HL-60 (cell line): Measurements from ENCODE around the gene FIBP.

Experiments used
- DNase-seq, 2 experiments: peaks; one replicate each; pipeline ENCODE4 v3.0.0-alpha.2; 2010 to 2020; ENCODE audit warnings: low read depth in 1 of 2, low spot score in 1 of 2
- H3K27ac ChIP-seq: fragments of 250-450 bp; sonication (Bioruptor Pico); replicated peaks from 2 replicates; pipeline ENCODE4 v1.5.1; 2020; ENCODE audit warnings: mild to moderate bottlenecking, moderate library complexity
- H3K27me3 ChIP-seq: fragments of 250-450 bp; sonication (Bioruptor Pico); 2 replicates; pipeline ENCODE4 v1.5.1; 2021; ENCODE audit warnings: mild to moderate bottlenecking, moderate library complexity; ENCODE audit not compliant: insufficient read depth, poor library complexity, severe bottlenecking
- H3K4me3 ChIP-seq: replicated peaks from 2 replicates; pipeline ENCODE4 v1.5.1; 2011; ENCODE audit warnings: mild to moderate bottlenecking, control low read depth, low read length; ENCODE audit not compliant: insufficient read depth
- GABPA ChIP-seq: IDR thresholded peaks from 2 replicates; pipeline ENCODE4 v1.6.1; 2012; ENCODE audit warnings: low read depth
- POLR2AphosphoS5 ChIP-seq: IDR thresholded peaks from 2 replicates; pipeline ENCODE4 v1.6.1; 2012; ENCODE audit warnings: low read depth
- SPI1 ChIP-seq: IDR thresholded peaks from 2 replicates; pipeline ENCODE4 v1.6.1; 2012; ENCODE audit warnings: low read depth, mild to moderate bottlenecking, borderline replicate concordance
- TF ChIP-seq, protein P1 (sequence below): IDR thresholded peaks from one replicate; pipeline ENCODE4 v1.5.1; 2011; ENCODE audit warnings: low read length, control low read depth, inconsistent platforms; ENCODE audit not compliant: insufficient read depth
- TF ChIP-seq, protein P2 (sequence below): IDR thresholded peaks from 2 replicates; pipeline ENCODE4 v1.6.1; 2012; ENCODE audit warnings: low read depth; ENCODE audit not compliant: insufficient replicate concordance

Gene FIBP

DNA sequence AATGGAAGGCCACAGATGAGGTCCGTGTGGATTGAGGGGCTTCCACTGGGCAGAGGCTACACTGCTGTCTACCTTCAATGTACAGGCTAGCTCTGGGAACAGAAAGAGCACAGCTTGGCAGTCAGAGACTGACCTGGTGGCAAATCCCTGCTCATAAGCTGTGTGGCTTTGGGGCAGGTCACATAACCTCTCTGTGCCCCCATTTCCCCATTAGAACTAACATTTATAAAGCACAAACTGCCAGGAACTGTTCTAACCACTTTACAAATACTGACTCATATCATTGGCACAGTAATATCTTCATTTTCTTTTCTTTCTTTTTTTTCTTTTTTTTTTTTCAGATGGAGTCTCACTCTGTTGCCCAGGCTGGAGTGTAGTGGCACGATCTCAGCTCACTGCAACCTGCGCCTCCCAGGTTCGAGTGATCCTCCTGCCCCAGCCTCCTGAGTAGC lies 8.8 kb upstream of the FIBP start:
- DNase-seq: no peak
- H3K27ac ChIP-seq: no peak overlapping the region
- H3K4me3 ChIP-seq: no peak overlapping the region
- TF ChIP-seq SPI1 (no peak), GABPA (no peak), POLR2AphosphoS5 (no peak)
- TF ChIP-seq, protein P1, sequence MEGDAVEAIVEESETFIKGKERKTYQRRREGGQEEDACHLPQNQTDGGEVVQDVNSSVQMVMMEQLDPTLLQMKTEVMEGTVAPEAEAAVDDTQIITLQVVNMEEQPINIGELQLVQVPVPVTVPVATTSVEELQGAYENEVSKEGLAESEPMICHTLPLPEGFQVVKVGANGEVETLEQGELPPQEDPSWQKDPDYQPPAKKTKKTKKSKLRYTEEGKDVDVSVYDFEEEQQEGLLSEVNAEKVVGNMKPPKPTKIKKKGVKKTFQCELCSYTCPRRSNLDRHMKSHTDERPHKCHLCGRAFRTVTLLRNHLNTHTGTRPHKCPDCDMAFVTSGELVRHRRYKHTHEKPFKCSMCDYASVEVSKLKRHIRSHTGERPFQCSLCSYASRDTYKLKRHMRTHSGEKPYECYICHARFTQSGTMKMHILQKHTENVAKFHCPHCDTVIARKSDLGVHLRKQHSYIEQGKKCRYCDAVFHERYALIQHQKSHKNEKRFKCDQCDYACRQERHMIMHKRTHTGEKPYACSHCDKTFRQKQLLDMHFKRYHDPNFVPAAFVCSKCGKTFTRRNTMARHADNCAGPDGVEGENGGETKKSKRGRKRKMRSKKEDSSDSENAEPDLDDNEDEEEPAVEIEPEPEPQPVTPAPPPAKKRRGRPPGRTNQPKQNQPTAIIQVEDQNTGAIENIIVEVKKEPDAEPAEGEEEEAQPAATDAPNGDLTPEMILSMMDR: no peak
- TF ChIP-seq, protein P2, sequence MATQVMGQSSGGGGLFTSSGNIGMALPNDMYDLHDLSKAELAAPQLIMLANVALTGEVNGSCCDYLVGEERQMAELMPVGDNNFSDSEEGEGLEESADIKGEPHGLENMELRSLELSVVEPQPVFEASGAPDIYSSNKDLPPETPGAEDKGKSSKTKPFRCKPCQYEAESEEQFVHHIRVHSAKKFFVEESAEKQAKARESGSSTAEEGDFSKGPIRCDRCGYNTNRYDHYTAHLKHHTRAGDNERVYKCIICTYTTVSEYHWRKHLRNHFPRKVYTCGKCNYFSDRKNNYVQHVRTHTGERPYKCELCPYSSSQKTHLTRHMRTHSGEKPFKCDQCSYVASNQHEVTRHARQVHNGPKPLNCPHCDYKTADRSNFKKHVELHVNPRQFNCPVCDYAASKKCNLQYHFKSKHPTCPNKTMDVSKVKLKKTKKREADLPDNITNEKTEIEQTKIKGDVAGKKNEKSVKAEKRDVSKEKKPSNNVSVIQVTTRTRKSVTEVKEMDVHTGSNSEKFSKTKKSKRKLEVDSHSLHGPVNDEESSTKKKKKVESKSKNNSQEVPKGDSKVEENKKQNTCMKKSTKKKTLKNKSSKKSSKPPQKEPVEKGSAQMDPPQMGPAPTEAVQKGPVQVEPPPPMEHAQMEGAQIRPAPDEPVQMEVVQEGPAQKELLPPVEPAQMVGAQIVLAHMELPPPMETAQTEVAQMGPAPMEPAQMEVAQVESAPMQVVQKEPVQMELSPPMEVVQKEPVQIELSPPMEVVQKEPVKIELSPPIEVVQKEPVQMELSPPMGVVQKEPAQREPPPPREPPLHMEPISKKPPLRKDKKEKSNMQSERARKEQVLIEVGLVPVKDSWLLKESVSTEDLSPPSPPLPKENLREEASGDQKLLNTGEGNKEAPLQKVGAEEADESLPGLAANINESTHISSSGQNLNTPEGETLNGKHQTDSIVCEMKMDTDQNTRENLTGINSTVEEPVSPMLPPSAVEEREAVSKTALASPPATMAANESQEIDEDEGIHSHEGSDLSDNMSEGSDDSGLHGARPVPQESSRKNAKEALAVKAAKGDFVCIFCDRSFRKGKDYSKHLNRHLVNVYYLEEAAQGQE: no peak
- no peaks in the 10 kb centered on the region for H3K27me3 ChIP-seq

DNA sequence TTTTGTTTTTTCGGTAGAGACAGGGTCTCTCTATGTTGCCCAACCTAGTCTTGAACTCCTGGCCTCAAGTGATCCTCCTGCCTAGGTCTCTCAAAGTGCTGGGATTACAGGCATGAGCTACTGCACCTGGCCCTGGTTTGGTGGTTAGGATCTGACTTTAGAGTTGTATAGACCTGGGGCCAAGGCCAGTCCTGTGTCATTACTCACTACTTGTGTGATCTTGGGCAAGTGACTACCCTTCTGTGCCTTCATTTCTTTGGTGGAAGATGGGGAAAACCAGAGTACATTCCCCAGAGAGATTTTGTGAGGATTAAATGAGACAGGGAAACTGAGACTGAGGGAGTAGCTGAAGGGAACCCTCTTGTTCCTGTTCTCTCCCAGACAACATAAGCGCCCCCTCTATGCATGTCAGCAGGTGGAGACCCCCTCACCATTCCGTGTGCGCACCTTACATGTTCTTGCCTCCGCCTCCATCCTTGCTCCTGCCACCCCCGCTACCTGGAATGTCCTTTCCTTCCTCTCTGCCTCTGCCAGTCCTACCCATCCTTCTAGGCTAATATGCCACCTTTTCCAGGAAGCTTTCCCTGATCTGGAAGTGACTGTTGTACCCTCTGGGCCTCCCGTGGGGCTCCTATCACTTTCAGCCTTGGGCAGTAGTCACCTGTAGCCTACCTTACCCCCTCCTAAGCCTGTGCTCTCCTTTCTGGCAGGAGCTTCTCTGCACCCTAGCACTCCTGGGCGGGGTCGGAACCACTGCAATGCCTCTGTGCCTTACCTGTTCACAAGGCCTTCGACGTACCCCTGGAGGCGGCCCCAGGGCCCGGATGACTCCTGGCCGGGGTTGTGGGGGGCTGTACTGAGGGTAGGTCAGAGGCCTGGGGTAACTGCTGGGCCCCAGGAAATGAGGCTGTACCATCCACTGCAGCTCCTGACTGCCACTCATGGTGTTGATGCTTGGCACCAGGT lies 8.0 kb upstream of the FIBP start:
- TF ChIP-seq POLR2AphosphoS5: no peak
- TF ChIP-seq, protein P2: no peak
- no peak for TF ChIP-seq SPI1
- TF ChIP-seq, protein P1: no peak
- no peak for TF ChIP-seq GABPA
- H3K27me3 ChIP-seq: no peaks in the 10 kb centered on the region
- H3K27ac ChIP-seq: no peak overlapping the region
- no peak for DNase-seq
- no peak overlapping the region for H3K4me3 ChIP-seq

DNA sequence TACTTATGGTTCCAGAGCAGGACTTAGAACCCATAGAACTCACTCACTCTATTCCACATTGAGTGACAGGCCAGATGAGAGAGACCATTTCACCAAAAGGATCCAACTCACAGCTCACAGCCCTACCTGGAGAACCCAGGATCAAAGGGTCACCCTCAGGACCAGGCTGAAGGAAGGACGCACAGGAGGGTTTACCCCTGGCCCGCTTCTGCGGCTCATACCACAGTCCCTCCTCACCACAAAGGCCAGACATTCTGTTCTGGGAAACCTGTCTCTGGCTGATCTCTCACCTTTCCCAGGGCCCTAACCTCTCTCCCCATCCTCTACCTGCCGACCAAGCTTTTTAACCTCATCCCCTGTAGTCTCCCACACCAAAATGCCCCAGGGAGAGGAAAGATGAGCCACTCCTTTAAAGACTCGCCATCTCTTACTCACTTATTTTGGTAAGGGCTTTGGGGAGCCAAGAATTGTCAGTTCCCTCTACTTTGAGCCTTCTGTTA lies 7.3 kb upstream of the FIBP start:
- H3K27me3 ChIP-seq: no peaks in the 10 kb centered on the region
- H3K27ac ChIP-seq: no peak overlapping the region
- no peak overlapping the region for H3K4me3 ChIP-seq
- TF ChIP-seq, protein P2: no peak
- TF ChIP-seq, protein P1: no peak
- no peak for TF ChIP-seq SPI1
- DNase-seq: no peak
